ENCODE data around the gene PAEP.

The PAEP gene

GRCh38 chr9:135580664-135581380 is 19.3 kb downstream of the PAEP start:
- DNase-seq: no peak

- DNase-seq: no peak
These were observed 20.3 kb downstream of the PAEP start for GRCh38 chr9:135581636-135582426.

GRCh38 chr9:135582541-135582940 is 21.0 kb downstream of the PAEP start:
- DNase-seq: no peak

GRCh38 chr9:135582966-135583687 is 21.6 kb downstream of the PAEP start:
- no peak for DNase-seq

- no peak for DNase-seq
These were observed 22.1 kb downstream of the PAEP start for GRCh38 chr9:135583688-135584011.

- DNase-seq: no peak
These were observed 22.8 kb downstream of the PAEP start for GRCh38 chr9:135584371-135584770.

GRCh38 chr9:135584934-135585333 is 23.4 kb downstream of the PAEP start:
- no peak for DNase-seq

GRCh38 chr9:135586601-135587109 is 25.1 kb downstream of the PAEP start:
- no peak for DNase-seq

- DNase-seq: no peak
These were observed 26.1 kb downstream of the PAEP start for GRCh38 chr9:135587658-135588057.

- no peak for DNase-seq
These were observed 26.8 kb downstream of the PAEP start for GRCh38 chr9:135588371-135588770.

- DNase-seq: no peak
These were observed 27.5 kb downstream of the PAEP start for GRCh38 chr9:135588886-135589595.

GRCh38 chr9:135589596-135590485 is 28.3 kb downstream of the PAEP start:
- DNase-seq: no peak

- no peak for DNase-seq
These were observed 29.0 kb downstream of the PAEP start for GRCh38 chr9:135590486-135591079.

GRCh38 chr9:135591506-135592330 is 30.2 kb downstream of the PAEP start:
- DNase-seq: no peak

- no peak for DNase-seq
These were observed 30.7 kb downstream of the PAEP start for GRCh38 chr9:135592331-135592590.

- no peak for DNase-seq
These were observed 31.1 kb downstream of the PAEP start for GRCh38 chr9:135592625-135593024.

GRCh38 chr9:135596211-135596610 is 34.7 kb downstream of the PAEP start:
- no peak for DNase-seq

- no peak for DNase-seq
These were observed 38.8 kb downstream of the PAEP start for GRCh38 chr9:135600296-135600817.

GRCh38 chr9:135601988-135602387 is 40.4 kb downstream of the PAEP start:
- no peak for DNase-seq

- DNase-seq: no peak
These were observed 41.4 kb downstream of the PAEP start for GRCh38 chr9:135602789-135603481.
